Measurements from ENCODE around the gene ATP8B1. TPM values are rescaled to one million over a fixed set of nuclear protein-coding genes. Genes with fewer than 3 reads are reported as not detected.

Gene ATP8B1
- total RNA-seq, 2 experiments from 2014 or later: not detected

DNA sequence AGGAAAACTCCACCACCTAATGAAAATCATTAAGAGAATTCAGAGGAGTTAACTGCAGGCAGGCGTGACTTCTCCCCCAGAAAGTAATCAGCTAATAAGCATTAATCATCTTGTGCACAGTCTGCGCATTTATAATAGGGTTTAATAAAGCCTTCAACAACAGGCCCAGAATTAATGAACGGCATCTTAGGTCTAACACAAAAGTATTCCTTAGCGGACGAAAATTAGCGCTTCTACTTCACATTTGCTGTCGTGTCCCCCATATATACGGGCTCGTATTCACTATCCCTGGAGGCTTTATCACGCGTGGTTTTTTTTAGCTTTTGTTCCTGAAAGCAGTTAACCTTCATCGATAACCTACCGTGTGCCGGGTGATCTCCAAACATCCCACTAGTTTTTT is 1.8 kb downstream of the ATP8B1 start:
- Mint-ChIP-seq H3K4me1 (ENCODE audit: low read depth) (peaks cover 13% of the 10 kb centered on the region), H3K9me3 (no peaks in the 10 kb centered on the region), H3K4me3 (peak overlapping the region; percentile 71), H3K27me3 (ENCODE audit: low read depth) (peaks cover 53% of the 10 kb centered on the region), H3K36me3 (ENCODE audit: low read depth) (no peaks in the 10 kb centered on the region), H3K27ac (no peak overlapping the region)
- CTCF ChIA-PET: no interaction called here
- intact Hi-C loops (cut with micrococcal nuclease): no loop called here
- no peak for DNase-seq

DNA sequence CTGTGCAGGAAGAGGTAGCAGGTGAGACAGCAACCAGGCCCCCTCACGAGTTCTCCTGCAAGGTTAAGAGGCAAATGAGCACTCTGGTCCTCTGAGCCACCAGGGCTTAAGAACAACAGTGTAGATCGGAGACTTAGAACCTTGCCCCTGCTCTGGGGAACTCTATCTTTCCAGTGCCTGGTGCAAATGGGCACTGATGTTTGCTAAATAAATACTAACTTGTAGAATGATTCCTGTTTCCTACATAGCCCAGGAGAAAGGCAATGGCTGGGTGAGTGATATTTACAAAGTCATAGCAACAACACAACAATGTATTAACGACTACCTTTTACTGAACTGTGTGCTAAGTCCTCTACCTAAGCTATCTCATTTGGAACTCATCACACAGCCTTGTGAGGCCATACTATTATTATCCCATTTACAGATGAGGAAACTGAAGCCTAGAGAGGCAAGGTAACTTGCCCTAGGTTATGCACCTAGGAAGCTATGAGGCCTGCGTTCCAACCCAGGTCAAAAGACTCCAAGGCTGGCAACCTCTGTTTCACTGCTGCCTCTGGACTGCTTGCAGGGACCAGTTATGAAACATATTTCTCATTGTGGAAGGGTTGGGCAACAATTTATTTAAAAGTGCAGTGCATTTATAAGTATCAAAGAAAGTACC is 4.3 kb downstream of the ATP8B1 start:
- peaks cover 44% of the 10 kb centered on the region for H3K27me3 Mint-ChIP-seq (ENCODE audit: low read depth)
- CTCF ChIA-PET: no interaction called here
- DNase-seq: no peak
- peaks cover 12% of the 10 kb centered on the region for H3K4me1 Mint-ChIP-seq (ENCODE audit: low read depth)
- H3K36me3 Mint-ChIP-seq (ENCODE audit: low read depth): no peaks in the 10 kb centered on the region
- H3K4me3 Mint-ChIP-seq: no peak overlapping the region
- intact Hi-C loops (cut with micrococcal nuclease): no loop called here
- H3K27ac Mint-ChIP-seq: no peak overlapping the region
- H3K9me3 Mint-ChIP-seq: peaks cover 3% of the 10 kb centered on the region

GRCh38 chr18:57797209-57797651 is 5.9 kb downstream of the ATP8B1 start:
- Mint-ChIP-seq H3K4me3 (no peak overlapping the region), H3K27ac (no peak overlapping the region), H3K9me3 (peaks cover 3% of the 10 kb centered on the region), H3K4me1 (ENCODE audit: low read depth) (peaks cover 8% of the 10 kb centered on the region), H3K27me3 (ENCODE audit: low read depth) (peaks cover 43% of the 10 kb centered on the region), H3K36me3 (ENCODE audit: low read depth) (no peaks in the 10 kb centered on the region)
- CTCF ChIA-PET: no interaction called here
- intact Hi-C loops (cut with micrococcal nuclease): no loop called here
- no peak for DNase-seq

DNA sequence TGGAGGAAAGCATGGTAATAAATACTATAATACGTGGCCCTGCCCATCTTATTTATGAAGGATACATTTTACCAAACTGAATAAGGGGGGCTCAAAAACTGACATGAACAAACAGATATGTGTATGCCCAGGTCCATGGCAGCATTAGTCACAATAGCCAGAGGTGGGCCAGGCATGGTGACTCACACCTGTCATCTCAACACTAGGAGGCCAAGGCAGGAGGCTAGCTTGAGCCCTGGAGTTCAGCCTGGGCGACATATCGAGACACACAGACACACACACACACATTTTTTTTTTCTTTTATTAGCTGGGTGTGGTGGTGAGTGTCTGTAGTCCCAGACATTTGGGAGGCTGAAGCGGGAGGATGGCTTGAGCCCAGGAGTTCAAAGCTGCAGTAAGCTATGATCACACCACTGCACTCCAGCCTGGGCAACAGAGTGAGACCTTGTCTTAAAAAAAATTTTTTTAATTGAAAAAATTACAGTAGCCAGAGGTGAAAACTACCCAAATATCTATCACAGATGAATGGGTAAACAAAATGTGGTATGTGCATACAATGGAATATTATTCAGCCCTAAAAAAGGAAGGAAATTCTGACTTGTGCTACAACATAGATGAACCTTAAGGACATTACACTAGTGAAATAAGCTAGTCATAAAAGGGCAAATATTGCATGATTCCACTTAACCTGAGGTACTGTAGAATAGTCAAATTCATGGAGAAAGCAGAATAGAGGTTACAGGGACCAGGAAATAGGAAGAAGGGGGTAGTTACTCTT is 8.0 kb downstream of the ATP8B1 start:
- Mint-ChIP-seq H3K27me3 (ENCODE audit: low read depth) (peaks cover 25% of the 10 kb centered on the region), H3K4me3 (no peak overlapping the region), H3K4me1 (ENCODE audit: low read depth) (no peaks in the 10 kb centered on the region), H3K9me3 (peaks cover 3% of the 10 kb centered on the region), H3K27ac (no peak overlapping the region), H3K36me3 (ENCODE audit: low read depth) (no peaks in the 10 kb centered on the region)
- CTCF ChIA-PET: no interaction called here
- no peak for DNase-seq
- intact Hi-C loops (cut with micrococcal nuclease): no loop called here

GRCh38 chr18:57793302-57793986 is 9.7 kb downstream of the ATP8B1 start:
- Mint-ChIP-seq H3K4me3 (no peak overlapping the region), H3K27me3 (ENCODE audit: low read depth) (peaks cover 22% of the 10 kb centered on the region), H3K27ac (no peak overlapping the region), H3K36me3 (ENCODE audit: low read depth) (no peaks in the 10 kb centered on the region), H3K4me1 (ENCODE audit: low read depth) (no peaks in the 10 kb centered on the region), H3K9me3 (peaks cover 3% of the 10 kb centered on the region)
- intact Hi-C loops (cut with micrococcal nuclease): no loop called here
- DNase-seq: no peak
- CTCF ChIA-PET: interaction anchor here (0.6 kb wide), 1 partner anchor 12 kb away, joined by 3 read pairs; no protein-coding TSS in a partner anchor

DNA sequence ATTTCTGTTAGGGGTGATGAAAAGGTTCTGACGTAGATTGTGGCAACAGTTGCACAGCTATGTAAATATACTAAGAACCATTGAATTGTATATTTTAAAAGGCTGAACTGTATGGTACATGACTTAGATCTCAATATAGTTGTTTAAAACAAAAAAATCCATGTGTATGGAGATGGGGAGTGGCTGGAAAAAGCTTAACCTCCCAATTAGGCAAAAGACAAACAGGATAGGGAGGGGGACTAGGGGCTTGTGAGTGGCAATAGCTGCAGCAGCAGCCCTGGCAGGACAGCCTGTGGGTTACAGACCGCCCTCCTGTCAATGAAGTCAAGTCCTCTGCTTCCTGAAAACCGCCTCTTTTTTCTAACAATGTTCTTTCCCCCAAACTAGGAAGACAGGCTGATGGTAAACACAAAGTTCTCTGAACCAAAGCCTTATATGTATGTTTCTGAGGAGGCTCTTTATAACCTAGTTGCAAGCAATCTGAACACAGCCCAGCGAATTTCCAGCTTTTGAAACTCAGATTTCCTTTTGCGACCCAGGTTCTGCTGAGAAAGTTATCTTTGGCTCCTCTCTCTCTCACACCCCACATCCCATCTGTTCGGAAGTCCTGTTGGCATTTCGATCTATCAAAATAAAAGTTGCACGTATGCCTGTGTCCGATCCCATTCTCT is 10.3 kb downstream of the ATP8B1 start:
- DNase-seq: no peak
- Mint-ChIP-seq H3K36me3 (ENCODE audit: low read depth) (no peaks in the 10 kb centered on the region), H3K9me3 (peaks cover 3% of the 10 kb centered on the region), H3K27me3 (ENCODE audit: low read depth) (peaks cover 19% of the 10 kb centered on the region), H3K4me3 (no peak overlapping the region), H3K4me1 (ENCODE audit: low read depth) (no peaks in the 10 kb centered on the region), H3K27ac (no peak overlapping the region)
- CTCF ChIA-PET: interaction anchor here (0.6 kb wide), 1 partner anchor 11 kb away, joined by 3 read pairs; no protein-coding TSS in a partner anchor
- intact Hi-C loops (cut with micrococcal nuclease): no loop called here

DNA sequence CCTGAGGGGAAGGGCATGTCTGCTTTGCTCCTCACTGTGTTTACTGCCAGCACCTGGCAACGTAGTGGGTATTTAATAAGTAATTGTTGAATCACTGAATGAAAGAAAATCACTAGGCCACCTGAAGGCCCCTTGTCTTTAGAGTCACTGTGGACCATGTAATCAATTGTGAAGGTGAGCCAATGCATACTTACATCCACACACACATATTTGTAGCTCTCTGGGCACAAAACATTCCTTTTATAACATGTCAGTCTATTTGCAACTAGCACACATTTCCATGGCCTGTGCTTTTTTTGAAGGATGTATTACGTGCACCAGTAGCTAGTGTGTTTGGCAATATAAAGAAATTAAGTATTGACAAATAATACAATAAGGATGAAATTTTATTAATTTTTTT is 11.2 kb downstream of the ATP8B1 start:
- no peaks in the 10 kb centered on the region for H3K4me1 Mint-ChIP-seq (ENCODE audit: low read depth)
- H3K27ac Mint-ChIP-seq: no peak overlapping the region
- no peak for DNase-seq
- intact Hi-C loops (cut with micrococcal nuclease): no loop called here
- peaks cover 3% of the 10 kb centered on the region for H3K9me3 Mint-ChIP-seq
- CTCF ChIA-PET: no interaction called here
- peaks cover 15% of the 10 kb centered on the region for H3K27me3 Mint-ChIP-seq (ENCODE audit: low read depth)
- no peaks in the 10 kb centered on the region for H3K36me3 Mint-ChIP-seq (ENCODE audit: low read depth)
- no peak overlapping the region for H3K4me3 Mint-ChIP-seq

- peaks cover 3% of the 10 kb centered on the region for H3K9me3 Mint-ChIP-seq
- CTCF ChIA-PET: no interaction called here
- H3K4me1 Mint-ChIP-seq (ENCODE audit: low read depth): no peaks in the 10 kb centered on the region
- DNase-seq: no peak
- intact Hi-C loops (cut with micrococcal nuclease): no loop called here
- H3K36me3 Mint-ChIP-seq (ENCODE audit: low read depth): no peaks in the 10 kb centered on the region
- H3K27me3 Mint-ChIP-seq (ENCODE audit: low read depth): peaks cover 13% of the 10 kb centered on the region
- no peak overlapping the region for H3K27ac Mint-ChIP-seq
- no peak overlapping the region for H3K4me3 Mint-ChIP-seq
Observed at GRCh38 chr18:57791192-57791591, 11.9 kb downstream of the ATP8B1 start.

- CTCF ChIA-PET: no interaction called here
- Mint-ChIP-seq H3K36me3 (ENCODE audit: low read depth) (no peaks in the 10 kb centered on the region), H3K27me3 (ENCODE audit: low read depth) (peaks cover 13% of the 10 kb centered on the region), H3K9me3 (no peaks in the 10 kb centered on the region), H3K4me1 (ENCODE audit: low read depth) (no peaks in the 10 kb centered on the region), H3K4me3 (no peak overlapping the region), H3K27ac (no peak overlapping the region)
- DNase-seq: no peak
- intact Hi-C loops (cut with micrococcal nuclease): no loop called here
Observed at GRCh38 chr18:57790316-57790715, 12.8 kb downstream of the ATP8B1 start.

GRCh38 chr18:57789759-57790158 is 13.4 kb downstream of the ATP8B1 start:
- H3K4me1 Mint-ChIP-seq (ENCODE audit: low read depth): no peaks in the 10 kb centered on the region
- H3K9me3 Mint-ChIP-seq: no peaks in the 10 kb centered on the region
- H3K27ac Mint-ChIP-seq: no peak overlapping the region
- no peak for DNase-seq
- no peaks in the 10 kb centered on the region for H3K36me3 Mint-ChIP-seq (ENCODE audit: low read depth)
- H3K4me3 Mint-ChIP-seq: no peak overlapping the region
- CTCF ChIA-PET: no interaction called here
- peaks cover 13% of the 10 kb centered on the region for H3K27me3 Mint-ChIP-seq (ENCODE audit: low read depth)
- intact Hi-C loops (cut with micrococcal nuclease): no loop called here

DNA sequence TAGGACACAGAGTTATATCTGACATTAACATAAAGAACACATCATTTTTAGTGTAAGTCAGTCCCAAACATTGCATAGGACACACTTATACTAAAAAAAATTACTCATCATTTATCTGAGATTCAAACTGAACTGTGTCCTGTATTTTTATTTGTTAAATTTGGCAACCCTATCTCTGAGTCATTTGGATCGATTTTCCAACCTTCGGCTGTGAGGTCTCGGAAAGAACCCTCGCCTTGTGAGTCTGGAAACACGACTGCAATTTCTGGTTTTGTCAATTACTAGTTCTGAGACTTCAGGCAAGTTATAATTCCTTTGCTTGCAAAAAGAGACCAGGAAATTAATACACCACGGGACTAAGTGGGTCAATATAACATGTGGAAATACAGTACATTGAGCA is 14.0 kb downstream of the ATP8B1 start:
- H3K4me1 Mint-ChIP-seq (ENCODE audit: low read depth): no peaks in the 10 kb centered on the region
- CTCF ChIA-PET: no interaction called here
- intact Hi-C loops (cut with micrococcal nuclease): no loop called here
- H3K4me3 Mint-ChIP-seq: no peak overlapping the region
- no peak overlapping the region for H3K27ac Mint-ChIP-seq
- no peaks in the 10 kb centered on the region for H3K36me3 Mint-ChIP-seq (ENCODE audit: low read depth)
- peaks cover 10% of the 10 kb centered on the region for H3K27me3 Mint-ChIP-seq (ENCODE audit: low read depth)
- H3K9me3 Mint-ChIP-seq: no peaks in the 10 kb centered on the region
- DNase-seq: no peak

- CTCF ChIA-PET: interaction anchor here (0.5 kb wide), 1 partner anchor 225 kb away, joined by 3 read pairs; no protein-coding TSS in a partner anchor
- Mint-ChIP-seq H3K4me3 (no peak overlapping the region), H3K9me3 (no peaks in the 10 kb centered on the region), H3K4me1 (ENCODE audit: low read depth) (no peaks in the 10 kb centered on the region), H3K27me3 (ENCODE audit: low read depth) (no peaks in the 10 kb centered on the region), H3K36me3 (ENCODE audit: low read depth) (no peaks in the 10 kb centered on the region), H3K27ac (no peak overlapping the region)
- no peak for DNase-seq
- intact Hi-C loops (cut with micrococcal nuclease): no loop called here
Observed at GRCh38 chr18:57787068-57787685, 15.9 kb downstream of the ATP8B1 start.
